HepG2 (cell line): ENCODE data around the gene THAP3. TPM values are rescaled to one million over a fixed set of nuclear protein-coding genes. Genes with fewer than 3 reads are reported as not detected.

Source experiments
- EP300 ChIP-seq, 3 experiments: sonication (generic) in 1 of 3; formaldehyde crosslinking in 1 of 3; IDR thresholded peaks; 2 replicates each; pipeline versions ENCODE4 v1.5.1 to v1.6.1; 2011 to 2020; ENCODE audit warnings: low read depth in 2 of 3, low read length in 2 of 3, borderline replicate concordance in 1 of 3, improper control_type of control experiment in 1 of 3, mild to moderate bottlenecking in 1 of 3, missing genetic modification reagents in 1 of 3, moderate library complexity in 1 of 3
- GFI1 ChIP-seq: sonication (generic); formaldehyde crosslinking; IDR thresholded peaks from 2 replicates; pipeline ENCODE4 v1.5.0; 2020; ENCODE audit warnings: missing genetic modification reagents, mild to moderate bottlenecking, borderline replicate concordance
- HINFP ChIP-seq: sonication (generic); formaldehyde crosslinking; IDR thresholded peaks from 2 replicates; pipeline ENCODE4 v1.4.0; 2020; ENCODE audit warnings: low read depth, mild to moderate bottlenecking, missing genetic modification reagents
- HMGXB4 ChIP-seq, 2 experiments: sonication (generic) in 1 of 2; formaldehyde crosslinking in 1 of 2; IDR thresholded peaks; 2 replicates each; pipeline versions ENCODE4 v1.4.0 to v1.6.1; 2018 to 2020; ENCODE audit warnings: missing genetic modification reagents in 2 of 2, borderline replicate concordance in 1 of 2, low read depth in 1 of 2, mild to moderate bottlenecking in 1 of 2, missing biosample characterization in 1 of 2
- KLF9 ChIP-seq: IDR thresholded peaks from 2 replicates; pipeline ENCODE4 v1.6.1; 2016; ENCODE audit warnings: low read depth
- MAZ ChIP-seq, 2 experiments: sonication (generic) in 1 of 2; formaldehyde crosslinking in 1 of 2; IDR thresholded peaks; 2 replicates each; pipeline versions ENCODE4 v1.5.0 to v1.6.1; 2012 to 2020; ENCODE audit warnings: low read depth in 2 of 2, mild to moderate bottlenecking in 2 of 2, borderline replicate concordance in 1 of 2, improper control_type of control experiment in 1 of 2, low read length in 1 of 2, missing genetic modification reagents in 1 of 2, moderate library complexity in 1 of 2
- MED1 ChIP-seq: sonication (generic); formaldehyde crosslinking; IDR thresholded peaks from 2 replicates; pipeline ENCODE4 v1.4.0; 2020; ENCODE audit warnings: missing genetic modification reagents
- MYPOP ChIP-seq: sonication (generic); formaldehyde crosslinking; IDR thresholded peaks from 2 replicates; pipeline ENCODE4 v1.8.1; 2023; ENCODE audit warnings: mild to moderate bottlenecking, moderate library complexity, missing genetic modification reagents
- NFIC ChIP-seq: IDR thresholded peaks from 2 replicates; pipeline ENCODE4 v1.6.1; 2012; ENCODE audit warnings: mild to moderate bottlenecking, low read length, inconsistent platforms
- SYNCRIP ChIP-seq: fragments of 200-400 bp; formaldehyde crosslinking; IDR thresholded peaks from 2 replicates; pipeline ENCODE4 v1.6.1; 2018; ENCODE audit warnings: mild to moderate bottlenecking, low read depth, low read length; ENCODE audit not compliant: insufficient read depth
- THAP7 ChIP-seq: sonication (generic); formaldehyde crosslinking; IDR thresholded peaks from 2 replicates; pipeline ENCODE4 v1.8.1; 2023; ENCODE audit warnings: mild to moderate bottlenecking, missing genetic modification reagents
- ZHX1 ChIP-seq: sonication (generic); formaldehyde crosslinking; IDR thresholded peaks from 2 replicates; pipeline ENCODE4 v1.8.1; 2022; ENCODE audit warnings: low read depth, mild to moderate bottlenecking, missing genetic modification reagents
- ZNF24 ChIP-seq: fragments of 450-650 bp; IDR thresholded peaks from 2 replicates; pipeline ENCODE4 v1.6.1; 2017; ENCODE audit warnings: antibody characterized with exemption, mild to moderate bottlenecking
- ZNF350 ChIP-seq: sonication (generic); formaldehyde crosslinking; IDR thresholded peaks from 2 replicates; pipeline ENCODE4 v1.4.0; 2020; ENCODE audit warnings: mild to moderate bottlenecking, low read depth, missing genetic modification reagents, borderline replicate concordance
- ZNF441 ChIP-seq: sonication (generic); formaldehyde crosslinking; IDR thresholded peaks from 2 replicates; pipeline ENCODE4 v1.7.0; 2021; ENCODE audit warnings: missing genetic modification reagents, borderline replicate concordance
- ZNF558 ChIP-seq: sonication (generic); formaldehyde crosslinking; IDR thresholded peaks from 2 replicates; pipeline ENCODE4 v1.9.0; 2022; ENCODE audit warnings: mild to moderate bottlenecking, missing genetic modification reagents, borderline replicate concordance
- ZNF761 ChIP-seq: sonication (generic); formaldehyde crosslinking; conservative IDR thresholded peaks from 2 replicates; pipeline ENCODE4 v1.4.0; 2020; ENCODE audit warnings: mild to moderate bottlenecking, missing genetic modification reagents
- ZNF790 ChIP-seq: sonication (generic); formaldehyde crosslinking; IDR thresholded peaks from 2 replicates; pipeline ENCODE4 v1.8.0; 2022; ENCODE audit warnings: missing genetic modification reagents, mild to moderate bottlenecking, borderline replicate concordance
- polyA plus RNA-seq, 8 experiments: library from polyadenylated mRNA; depleted of rRNA in 3 of 8; stranded (reverse) in 7 of 8; unstranded in 1 of 8; fragments of >200 nt; fragmentation: Illumina TruSeq in 4 of 8; extraction: Trizol in 4 of 8; gene quantifications; 2 replicates each; pipeline versions ENCODE4 v1.2.1 to v1.2.3, GENCODE V29; 2011 to 2016; ENCODE audit warnings: low read depth in 4 of 8, missing spikeins in 1 of 8, mixed read lengths in 1 of 8; ENCODE audit not compliant: insufficient read depth in 1 of 8
- total RNA-seq, 5 experiments: library from RNA; depleted of rRNA; stranded (reverse); fragments of >200 nt; fragmentation: Illumina TruSeq; extraction: Trizol; gene quantifications; 2 replicates each; pipeline ENCODE4 v1.2.3, GENCODE V29; 2016; ENCODE audit warnings: low read depth in 1 of 5

The THAP3 gene
- total and polyA plus RNA-seq, 2 of the 13 experiments (the other 11 are each of a cell fraction or from before 2014, with no cell fraction given), result 10.3 to 14.9 TPM

GRCh38 chr1:6613361-6614018 lies 11.2 kb upstream of the THAP3 start, which contains the start of gene PHF13 (continued):
- peak in 1 of 2 experiments; percentile 55; a peak in 1 of 4 replicates for TF ChIP-seq HMGXB4 (CRISPR knock-in tag; IDR thresholded peaks at IDR 0.05; ENCODE audit: borderline replicate concordance in 1 of 2, low read depth in 1 of 2)
- TF ChIP-seq ZNF558 (CRISPR knock-in tag), result no peak
- TF ChIP-seq MAZ (IDR thresholded peaks at IDR 0.05; ENCODE audit: borderline replicate concordance, low read depth, low read length), result 0 out of 2 replicates have a peak, but pooled peaks have one; percentile 72
- TF ChIP-seq MAZ (CRISPR knock-in tag; IDR thresholded peaks at IDR 0.05; ENCODE audit: low read depth), result peak; percentile 88
- 0 out of 2 replicates have a peak, but pooled peaks have one; percentile 27 for TF ChIP-seq ZNF790
- TF ChIP-seq NFIC, result no peak
- TF ChIP-seq KLF9 (CRISPR knock-in tag), result peak; percentile 70; the same call in 1 of the 2 replicates
- no peak for TF ChIP-seq ZNF24
- TF ChIP-seq EP300 (IDR thresholded peaks at IDR 0.05; ENCODE audit: low read depth in 2 of 2, low read length in 2 of 2), result peak in 1 of 2 experiments; percentile 34; a peak in 1 of 4 replicates
- TF ChIP-seq EP300 (CRISPR knock-in tag; IDR thresholded peaks at IDR 0.05; ENCODE audit: borderline replicate concordance), result no peak
- peak; percentile 77; the same call in 1 of the 2 replicates for TF ChIP-seq ZNF441
- TF ChIP-seq MYPOP (CRISPR knock-in tag), result no peak
- TF ChIP-seq SYNCRIP, result no peak
- TF ChIP-seq ZHX1 (CRISPR knock-in tag), result 0 out of 2 replicates have a peak, but pooled peaks have one; percentile 34
- TF ChIP-seq THAP7 (CRISPR knock-in tag), result peak; percentile 37; the same call in 1 of the 2 replicates
- no peak for TF ChIP-seq HINFP (CRISPR knock-in tag)
- TF ChIP-seq ZNF350 (CRISPR knock-in tag), result peak; percentile 23; the same call in 1 of the 2 replicates
- TF ChIP-seq GFI1 (CRISPR knock-in tag), result no peak
- TF ChIP-seq ZNF761, result no peak
- peak; percentile 52; the same call in 1 of the 2 replicates for TF ChIP-seq MED1 (CRISPR knock-in tag)
